ENCODE measurements around the gene EMILIN2.

GRCh38 chr18:2900684-2901422, 54.0 kb downstream of the EMILIN2 start:
- TF ChIP-seq POLR2A (IDR thresholded peaks at IDR 0.05) = no peak
- TF ChIP-seq CTCF (IDR thresholded peaks at IDR 0.05) = no peak

Data from thyroid gland (tissue), 4 donors.